Measurements from ENCODE around the gene OR6B1.

Gene OR6B1

GRCh38 chr7:144000020-144000419 lies at the start of gene OR6B1:
Gene OR6B1 (plus strand): TSS chr7:144000320. CDS start chr7:144003997, 3,677 bp downstream.
- no peak for DNase-seq

GRCh38 chr7:143953421-143953820 lies 46.7 kb upstream of the OR6B1 start:
- no peak for DNase-seq

GRCh38 chr7:143954135-143954534 lies 46.0 kb upstream of the OR6B1 start:
- no peak for DNase-seq

- DNase-seq: no peak
Measured at GRCh38 chr7:143954544-143954943, 45.6 kb upstream of the OR6B1 start, which contains the start of gene OR2F1. Gene OR2F1 (plus strand): TSS chr7:143954844. CDS start chr7:143959971, 5,127 bp downstream.

- no peak for DNase-seq
Measured at GRCh38 chr7:143958781-143959180, 41.3 kb upstream of the OR6B1 start.

- no peak for DNase-seq
Measured at GRCh38 chr7:143960813-143961610, 39.1 kb upstream of the OR6B1 start.

GRCh38 chr7:143965280-143965679 lies 34.8 kb upstream of the OR6B1 start:
- DNase-seq: no peak

GRCh38 chr7:143967398-143967797 lies 32.7 kb upstream of the OR6B1 start:
- DNase-seq: no peak

- no peak for DNase-seq
Measured at GRCh38 chr7:143973870-143974416, 26.2 kb upstream of the OR6B1 start.

- no peak for DNase-seq
Measured at GRCh38 chr7:143974459-143974858, 25.7 kb upstream of the OR6B1 start.

GRCh38 chr7:143975617-143976016 lies 24.5 kb upstream of the OR6B1 start:
- no peak for DNase-seq

- no peak for DNase-seq
Measured at GRCh38 chr7:143978585-143978984, 21.5 kb upstream of the OR6B1 start.

- DNase-seq: no peak
Measured at GRCh38 chr7:143979359-143979758, 20.8 kb upstream of the OR6B1 start.

- no peak for DNase-seq
Measured at GRCh38 chr7:143979998-143980397, 20.1 kb upstream of the OR6B1 start.

- no peak for DNase-seq
Measured at GRCh38 chr7:143980746-143981510, 19.2 kb upstream of the OR6B1 start.

GRCh38 chr7:143983960-143984359 lies 16.2 kb upstream of the OR6B1 start:
- no peak for DNase-seq

- no peak for DNase-seq
Measured at GRCh38 chr7:143987513-143987912, 12.6 kb upstream of the OR6B1 start.

- no peak for DNase-seq
Measured at GRCh38 chr7:143988976-143989745, 11.0 kb upstream of the OR6B1 start.

GRCh38 chr7:143992670-143993069 lies 7.5 kb upstream of the OR6B1 start:
- DNase-seq: no peak

GRCh38 chr7:143993924-143994323 lies 6.2 kb upstream of the OR6B1 start:
- no peak for DNase-seq

- no peak for DNase-seq
Measured at GRCh38 chr7:144001543-144001942, 1.4 kb downstream of the OR6B1 start.

- no peak for DNase-seq
Measured at GRCh38 chr7:144004703-144005102, 4.6 kb downstream of the OR6B1 start.

Measured in activated naive CD4-positive, alpha-beta T cell treated with Interleukin-2 at 50 U/mL for 16 hours (primary cell).